ENCODE data around the gene RFPL3.

- TF ChIP-seq CEBPB (IDR thresholded peaks at IDR 0.05), result no peak
- TF ChIP-seq USF1 (IDR thresholded peaks at IDR 0.05), result no peak
- TF ChIP-seq YY1 (IDR thresholded peaks at IDR 0.05; ENCODE audit: low read depth), result no peak
Observed at GRCh38 chr22:32327066-32327465, 30.6 kb upstream of the RFPL3 start.

All from Ishikawa (cell line).